Astrocyte (in vitro differentiated cells and primary cell): ENCODE data around the gene KRTAP4-1.

Experiments
- EZH2 ChIP-seq: IDR thresholded peaks from 2 replicates; pipeline ENCODE4 v1.6.1; 2012; ENCODE audit warnings: mild to moderate bottlenecking, low read length, inconsistent platforms; ENCODE audit not compliant: insufficient read depth
- TF ChIP-seq, protein P1 (sequence below): IDR thresholded peaks from 2 replicates; pipeline ENCODE4 v1.5.1; 2011; ENCODE audit warnings: low read depth, mild to moderate bottlenecking, inconsistent platforms, low read length, moderate library complexity; ENCODE audit not compliant: insufficient read depth

DNA sequence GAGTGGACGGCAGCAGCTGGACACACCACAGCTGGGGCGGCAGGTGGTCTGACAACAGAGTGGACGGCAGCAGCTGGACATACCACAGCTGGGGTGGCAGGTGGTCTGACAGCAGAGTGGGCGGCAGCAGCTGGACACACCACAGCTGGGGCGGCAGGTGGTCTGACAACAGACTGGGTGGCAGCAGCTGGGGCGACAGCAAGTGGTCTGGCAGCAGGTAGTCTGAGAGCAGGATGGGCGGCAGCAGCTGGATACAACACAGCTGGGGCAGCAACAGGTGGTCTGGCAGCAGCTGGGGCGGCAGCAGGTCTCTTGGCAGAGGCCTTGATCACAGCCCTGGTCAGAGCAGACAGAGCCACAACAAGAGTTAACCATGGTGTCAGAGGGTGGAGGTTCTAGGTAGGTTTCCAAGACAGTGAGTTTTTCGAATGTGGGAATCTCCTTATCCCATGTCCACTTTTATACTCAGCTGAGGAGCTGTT lies at the start of gene KRTAP4-1:
- TF ChIP-seq, protein P1, sequence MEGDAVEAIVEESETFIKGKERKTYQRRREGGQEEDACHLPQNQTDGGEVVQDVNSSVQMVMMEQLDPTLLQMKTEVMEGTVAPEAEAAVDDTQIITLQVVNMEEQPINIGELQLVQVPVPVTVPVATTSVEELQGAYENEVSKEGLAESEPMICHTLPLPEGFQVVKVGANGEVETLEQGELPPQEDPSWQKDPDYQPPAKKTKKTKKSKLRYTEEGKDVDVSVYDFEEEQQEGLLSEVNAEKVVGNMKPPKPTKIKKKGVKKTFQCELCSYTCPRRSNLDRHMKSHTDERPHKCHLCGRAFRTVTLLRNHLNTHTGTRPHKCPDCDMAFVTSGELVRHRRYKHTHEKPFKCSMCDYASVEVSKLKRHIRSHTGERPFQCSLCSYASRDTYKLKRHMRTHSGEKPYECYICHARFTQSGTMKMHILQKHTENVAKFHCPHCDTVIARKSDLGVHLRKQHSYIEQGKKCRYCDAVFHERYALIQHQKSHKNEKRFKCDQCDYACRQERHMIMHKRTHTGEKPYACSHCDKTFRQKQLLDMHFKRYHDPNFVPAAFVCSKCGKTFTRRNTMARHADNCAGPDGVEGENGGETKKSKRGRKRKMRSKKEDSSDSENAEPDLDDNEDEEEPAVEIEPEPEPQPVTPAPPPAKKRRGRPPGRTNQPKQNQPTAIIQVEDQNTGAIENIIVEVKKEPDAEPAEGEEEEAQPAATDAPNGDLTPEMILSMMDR, result no peak
- no peak for TF ChIP-seq EZH2
